ENCODE data around the gene FNDC3B. TPM values are rescaled to one million over a fixed set of nuclear protein-coding genes. Genes with fewer than 3 reads are reported as not detected.
A peak's percentile ranks its signal among the peaks of the same experiment; 100 is the strongest.

Gene FNDC3B
- total RNA-seq, 1 donor from 2014 or later = 54.9 TPM

GRCh38 chr3:172138792-172139507 lies 99.6 kb downstream of the FNDC3B start:
- peak in 1 of 2 donors; percentile 83 for DNase-seq (ENCODE audit: low spot score in 2 of 2)
- TF ChIP-seq, protein P1, sequence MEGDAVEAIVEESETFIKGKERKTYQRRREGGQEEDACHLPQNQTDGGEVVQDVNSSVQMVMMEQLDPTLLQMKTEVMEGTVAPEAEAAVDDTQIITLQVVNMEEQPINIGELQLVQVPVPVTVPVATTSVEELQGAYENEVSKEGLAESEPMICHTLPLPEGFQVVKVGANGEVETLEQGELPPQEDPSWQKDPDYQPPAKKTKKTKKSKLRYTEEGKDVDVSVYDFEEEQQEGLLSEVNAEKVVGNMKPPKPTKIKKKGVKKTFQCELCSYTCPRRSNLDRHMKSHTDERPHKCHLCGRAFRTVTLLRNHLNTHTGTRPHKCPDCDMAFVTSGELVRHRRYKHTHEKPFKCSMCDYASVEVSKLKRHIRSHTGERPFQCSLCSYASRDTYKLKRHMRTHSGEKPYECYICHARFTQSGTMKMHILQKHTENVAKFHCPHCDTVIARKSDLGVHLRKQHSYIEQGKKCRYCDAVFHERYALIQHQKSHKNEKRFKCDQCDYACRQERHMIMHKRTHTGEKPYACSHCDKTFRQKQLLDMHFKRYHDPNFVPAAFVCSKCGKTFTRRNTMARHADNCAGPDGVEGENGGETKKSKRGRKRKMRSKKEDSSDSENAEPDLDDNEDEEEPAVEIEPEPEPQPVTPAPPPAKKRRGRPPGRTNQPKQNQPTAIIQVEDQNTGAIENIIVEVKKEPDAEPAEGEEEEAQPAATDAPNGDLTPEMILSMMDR (IDR thresholded peaks at IDR 0.05) = no peak
- H3K4me3 ChIP-seq = no peak overlapping the region
- no peaks in the 10 kb centered on the region for H3K9me3 ChIP-seq
- H3K27me3 ChIP-seq = no peaks in the 10 kb centered on the region
- intact Hi-C loops (cut with DNase I) = no loop called here
- peaks cover 0 to under 1% of the 10 kb centered on the region in 2 donors for H3K36me3 ChIP-seq
- peak overlapping the region; percentile 65 to 77 for H3K27ac ChIP-seq
- H3K4me1 ChIP-seq = peaks cover 11 to 51% of the 10 kb centered on the region in 2 donors

GRCh38 chr3:172139528-172140276 lies 100.3 kb downstream of the FNDC3B start:
- intact Hi-C loops (cut with DNase I) = no loop called here
- TF ChIP-seq, protein P1 (IDR thresholded peaks at IDR 0.05) = no peak
- Histone ChIP-seq H3K36me3 (no peaks in the 10 kb centered on the region), H3K4me3 (no peak overlapping the region), H3K4me1 (peaks cover 11 to 51% of the 10 kb centered on the region in 2 donors), H3K27ac (peak overlapping the region; percentile 33 to 77), H3K27me3 (no peaks in the 10 kb centered on the region), H3K9me3 (no peaks in the 10 kb centered on the region)
- no peak for DNase-seq (ENCODE audit: low spot score in 2 of 2)

DNA sequence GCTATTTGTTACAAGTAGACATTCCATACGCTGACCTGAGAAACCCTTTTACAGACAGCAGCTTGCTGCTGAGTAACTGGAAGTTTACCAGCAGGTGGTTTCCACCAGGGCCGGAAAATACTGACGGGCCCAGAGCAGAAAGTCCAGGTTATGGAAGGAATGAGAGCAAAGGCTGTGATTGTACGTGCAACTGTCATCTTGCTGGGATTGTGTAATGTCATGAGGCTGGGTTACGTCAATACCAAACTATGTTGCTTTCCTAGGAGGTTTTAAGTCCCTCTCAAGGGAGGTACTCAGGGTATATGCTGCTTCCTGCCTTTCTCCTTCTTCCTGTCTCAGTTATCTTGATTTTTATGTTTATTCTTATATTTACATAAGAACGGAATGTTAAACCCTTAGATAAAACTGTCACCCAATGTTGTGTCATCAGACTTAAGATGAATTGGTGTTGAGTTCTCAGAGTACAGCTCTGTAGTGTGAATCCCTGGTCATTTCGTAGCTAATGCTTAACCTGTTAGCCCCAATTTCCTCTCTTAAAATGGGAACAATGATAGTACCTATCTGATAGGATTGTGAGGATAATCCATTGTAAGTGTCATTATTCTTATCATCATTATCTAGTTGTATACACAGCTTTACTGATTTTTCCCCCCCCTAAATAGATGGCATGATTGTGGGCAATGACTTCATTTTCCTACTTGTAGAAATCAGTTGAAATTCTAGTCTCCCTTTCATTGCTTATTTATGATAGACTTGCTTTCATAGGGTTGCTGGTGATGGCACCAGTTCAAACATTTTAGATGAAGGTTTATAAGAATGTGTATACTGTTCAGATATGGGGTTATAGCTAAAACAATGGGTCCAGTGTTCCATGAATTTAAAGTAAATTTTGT lies 101.4 kb downstream of the FNDC3B start:
- Histone ChIP-seq H3K4me1 (peaks cover 11 to 51% of the 10 kb centered on the region in 2 donors), H3K4me3 (no peak overlapping the region), H3K36me3 (no peaks in the 10 kb centered on the region), H3K9me3 (no peaks in the 10 kb centered on the region), H3K27ac (peak overlapping the region; percentile 33 to 77), H3K27me3 (no peaks in the 10 kb centered on the region)
- intact Hi-C loops (cut with DNase I) = no loop called here
- DNase-seq (ENCODE audit: low spot score in 2 of 2) = no peak
- TF ChIP-seq, protein P1 (IDR thresholded peaks at IDR 0.05) = no peak

GRCh38 chr3:172142051-172142863 lies 102.9 kb downstream of the FNDC3B start:
- intact Hi-C loops (cut with DNase I) = no loop called here
- H3K9me3 ChIP-seq = no peaks in the 10 kb centered on the region
- H3K4me1 ChIP-seq = peaks cover 10 to 47% of the 10 kb centered on the region in 2 donors
- H3K4me3 ChIP-seq = no peak overlapping the region
- H3K36me3 ChIP-seq = no peaks in the 10 kb centered on the region
- TF ChIP-seq, protein P1 (IDR thresholded peaks at IDR 0.05) = no peak
- no peak for DNase-seq (ENCODE audit: low spot score in 2 of 2)
- H3K27ac ChIP-seq = peak overlapping the region; percentile 33 to 77
- no peaks in the 10 kb centered on the region for H3K27me3 ChIP-seq

All from ascending aorta (tissue), 2 donors.